ENCODE results near the gene SMPD4.
"Not testable (repeated sequence)": the region's sequence is repeated elsewhere in the genome, so short reads cannot be mapped to it uniquely, and the experiment has no call there.

- TF ChIP-seq CTCF (IDR thresholded peaks at IDR 0.05 in 8 of 11, conservative IDR thresholded peaks at IDR 0.05 in 3 of 11); POLR2AphosphoS5 (IDR thresholded peaks at IDR 0.05): not testable (repeated sequence)
Measured at GRCh38 chr2:130195089-130195635, 13.8 kb upstream of the SMPD4 start.

Measured in spleen (tissue), 7 donors.